GM18526 (cell line): ENCODE measurements around the gene NRTN.

Experiments used
- POLR2A ChIP-seq: IDR thresholded peaks from 3 replicates; pipeline ENCODE4 v1.6.1; 2011; ENCODE audit not compliant: insufficient read length; ENCODE audit errors: extremely low read depth

NRTN gene

GRCh38 chr19:5832527-5833216, 27.8 kb downstream of the NRTN start:
- TF ChIP-seq POLR2A = no peak

GRCh38 chr19:5837761-5838352, 33.0 kb downstream of the NRTN start:
- no peak for TF ChIP-seq POLR2A

- TF ChIP-seq POLR2A = no peak
These were observed 33.6 kb downstream of the NRTN start for GRCh38 chr19:5838353-5839064.

GRCh38 chr19:5839065-5840017, 34.5 kb downstream of the NRTN start, which contains the start of gene FUT6:
FUT6 (minus strand) TSS chr19:5839702; CDS start chr19:5832567, 7,135 bp downstream.
- TF ChIP-seq POLR2A = no peak

- TF ChIP-seq POLR2A = no peak
These were observed 38.5 kb downstream of the NRTN start for GRCh38 chr19:5843295-5843927.

GRCh38 chr19:5844456-5845433, 39.9 kb downstream of the NRTN start:
- no peak for TF ChIP-seq POLR2A

- TF ChIP-seq POLR2A = no peak
These were observed 45.3 kb downstream of the NRTN start for GRCh38 chr19:5850189-5850588.

GRCh38 chr19:5850743-5851293, 46.0 kb downstream of the NRTN start:
- TF ChIP-seq POLR2A = no peak

GRCh38 chr19:5851302-5851701, 46.4 kb downstream of the NRTN start, which contains the start of gene FUT3:
FUT3 (minus strand) TSS chr19:5851449.
- TF ChIP-seq POLR2A = no peak

GRCh38 chr19:5857203-5858081, 52.6 kb downstream of the NRTN start:
- no peak for TF ChIP-seq POLR2A

GRCh38 chr19:5863030-5863665, 58.3 kb downstream of the NRTN start:
- no peak for TF ChIP-seq POLR2A
